Panc1 (cell line): Measurements from ENCODE around the gene OSBPL1A.

Experiments
- CTCF ChIP-seq: fragments of 450-650 bp; IDR thresholded peaks from 2 replicates; pipeline ENCODE4 v1.5.1; 2017; ENCODE audit warnings: mild to moderate bottlenecking
- POLR2AphosphoS5 ChIP-seq: IDR thresholded peaks from 2 replicates; pipeline ENCODE4 v1.6.1; 2012; ENCODE audit warnings: mild to moderate bottlenecking, low read depth, low read length, moderate library complexity
- SIN3A ChIP-seq: IDR thresholded peaks from 2 replicates; pipeline ENCODE4 v1.6.1; 2012; ENCODE audit warnings: low read depth, mild to moderate bottlenecking, low read length, moderate library complexity, borderline replicate concordance; ENCODE audit not compliant: insufficient read depth

DNA sequence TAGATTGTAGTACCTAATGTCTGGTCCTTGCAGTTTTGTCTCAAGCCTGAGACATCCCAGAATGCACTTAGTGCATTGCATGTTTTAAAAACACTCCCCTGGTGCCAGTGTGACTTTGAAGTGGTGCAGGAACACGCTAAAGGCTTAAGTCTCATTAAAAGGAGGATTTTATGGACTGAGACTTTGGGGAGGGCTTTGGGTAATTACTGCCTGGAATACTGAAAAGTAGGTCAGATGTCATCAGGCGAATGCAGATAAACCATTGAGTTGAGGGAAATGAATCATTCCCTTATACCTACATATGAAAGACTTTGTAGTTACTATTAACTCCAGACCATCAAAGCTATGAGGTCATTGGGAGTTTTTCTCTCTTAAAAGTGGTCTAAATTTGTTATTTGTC, 3.0 kb upstream of the OSBPL1A start:
- TF ChIP-seq CTCF (no peak), POLR2AphosphoS5 (no peak), SIN3A (no peak)
